ENCODE results near the gene GLDC.

The GLDC gene

DNA sequence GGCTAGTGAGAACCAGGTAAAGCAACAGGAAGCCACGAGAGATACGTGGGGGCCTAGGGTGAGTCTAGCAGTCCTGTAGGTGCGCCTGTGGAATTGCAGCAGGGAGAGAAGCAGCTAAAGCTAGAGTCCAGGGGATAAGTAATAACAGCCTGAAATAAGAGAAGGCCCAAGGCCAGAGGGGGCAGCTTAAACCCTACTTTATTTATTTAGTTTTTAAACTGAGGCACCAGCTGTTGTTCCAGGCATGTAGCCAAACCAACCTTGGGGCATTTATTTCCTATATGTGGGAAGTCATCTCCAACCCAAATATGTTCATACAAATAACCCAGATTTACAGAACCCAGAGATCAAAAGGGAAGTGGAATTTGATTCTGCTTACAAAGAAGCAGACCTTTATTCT lies 93.5 kb downstream of the GLDC start:
- no peaks in the 10 kb centered on the region for H3K79me2 ChIP-seq (ENCODE audit: insufficient read depth, low read length)
- no peak for TF ChIP-seq EZH2 (IDR thresholded peaks at IDR 0.05; ENCODE audit: borderline replicate concordance, low read depth, low read length, severe bottlenecking)
- TF ChIP-seq, protein P1, sequence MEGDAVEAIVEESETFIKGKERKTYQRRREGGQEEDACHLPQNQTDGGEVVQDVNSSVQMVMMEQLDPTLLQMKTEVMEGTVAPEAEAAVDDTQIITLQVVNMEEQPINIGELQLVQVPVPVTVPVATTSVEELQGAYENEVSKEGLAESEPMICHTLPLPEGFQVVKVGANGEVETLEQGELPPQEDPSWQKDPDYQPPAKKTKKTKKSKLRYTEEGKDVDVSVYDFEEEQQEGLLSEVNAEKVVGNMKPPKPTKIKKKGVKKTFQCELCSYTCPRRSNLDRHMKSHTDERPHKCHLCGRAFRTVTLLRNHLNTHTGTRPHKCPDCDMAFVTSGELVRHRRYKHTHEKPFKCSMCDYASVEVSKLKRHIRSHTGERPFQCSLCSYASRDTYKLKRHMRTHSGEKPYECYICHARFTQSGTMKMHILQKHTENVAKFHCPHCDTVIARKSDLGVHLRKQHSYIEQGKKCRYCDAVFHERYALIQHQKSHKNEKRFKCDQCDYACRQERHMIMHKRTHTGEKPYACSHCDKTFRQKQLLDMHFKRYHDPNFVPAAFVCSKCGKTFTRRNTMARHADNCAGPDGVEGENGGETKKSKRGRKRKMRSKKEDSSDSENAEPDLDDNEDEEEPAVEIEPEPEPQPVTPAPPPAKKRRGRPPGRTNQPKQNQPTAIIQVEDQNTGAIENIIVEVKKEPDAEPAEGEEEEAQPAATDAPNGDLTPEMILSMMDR (IDR thresholded peaks at IDR 0.05; ENCODE audit: borderline replicate concordance, extremely low read depth, low read length, poor library complexity, severe bottlenecking), result no peak
- no peak overlapping the region for H3K4me3 ChIP-seq (ENCODE audit: low read depth in 1 of 2, low read length in 2 of 2)
- no peaks in the 10 kb centered on the region for H3K36me3 ChIP-seq (ENCODE audit: insufficient read depth, low read length)
- H3K27me3 ChIP-seq (ENCODE audit: insufficient read depth, low read length, poor library complexity), result no peaks in the 10 kb centered on the region
- no peaks in the 10 kb centered on the region for H3K4me1 ChIP-seq (ENCODE audit: insufficient read depth, low read length)
- no peaks in the 10 kb centered on the region for H4K20me1 ChIP-seq (ENCODE audit: insufficient read depth, low read length)
- no peak overlapping the region for H2AFZ ChIP-seq (ENCODE audit: low read depth, low read length)
- no peak overlapping the region for H3K4me2 ChIP-seq (ENCODE audit: insufficient read depth, low read length)
- no peak overlapping the region for H3K9ac ChIP-seq (ENCODE audit: low read depth, low read length)
- H3K27ac ChIP-seq (ENCODE audit: low read length), result no peak overlapping the region
- ATAC-seq (ENCODE audit: insufficient read depth, low read depth) (no peak), DNase-seq (no peak)
- no peaks in the 10 kb centered on the region for H3K9me3 ChIP-seq (ENCODE audit: insufficient read depth, low read length, severe bottlenecking)

DNA sequence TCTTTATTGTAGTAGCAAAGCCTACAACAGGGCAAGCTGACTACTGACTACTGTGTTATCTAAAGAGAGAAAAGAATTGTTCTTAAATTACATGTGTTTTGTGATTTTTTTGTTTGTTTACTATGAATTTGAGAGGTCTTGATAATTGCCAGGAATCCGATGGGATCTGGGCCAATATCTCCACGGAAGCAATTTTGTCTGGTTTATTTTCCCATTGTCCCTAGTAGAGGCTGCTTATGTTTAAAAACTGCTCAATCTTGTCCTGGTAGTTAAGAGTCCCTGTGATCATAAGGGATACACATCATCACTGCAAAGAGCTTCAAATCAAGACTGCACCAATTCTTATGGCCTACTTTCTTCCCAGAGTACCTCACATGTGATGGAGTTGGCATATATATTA lies 94.4 kb downstream of the GLDC start:
- Histone ChIP-seq H3K79me2 (ENCODE audit: insufficient read depth, low read length) (no peaks in the 10 kb centered on the region), H3K4me2 (ENCODE audit: insufficient read depth, low read length) (no peak overlapping the region), H3K36me3 (ENCODE audit: insufficient read depth, low read length) (no peaks in the 10 kb centered on the region), H3K27ac (ENCODE audit: low read length) (no peak overlapping the region), H2AFZ (ENCODE audit: low read depth, low read length) (no peak overlapping the region), H4K20me1 (ENCODE audit: insufficient read depth, low read length) (no peaks in the 10 kb centered on the region), H3K27me3 (ENCODE audit: insufficient read depth, low read length, poor library complexity) (no peaks in the 10 kb centered on the region), H3K4me1 (ENCODE audit: insufficient read depth, low read length) (no peaks in the 10 kb centered on the region), H3K4me3 (ENCODE audit: low read depth in 1 of 2, low read length in 2 of 2) (no peak overlapping the region), H3K9me3 (ENCODE audit: insufficient read depth, low read length, severe bottlenecking) (no peaks in the 10 kb centered on the region), H3K9ac (ENCODE audit: low read depth, low read length) (no peak overlapping the region)
- DNase-seq, result no peak
- no peak for TF ChIP-seq EZH2 (IDR thresholded peaks at IDR 0.05; ENCODE audit: borderline replicate concordance, low read depth, low read length, severe bottlenecking)
- TF ChIP-seq, protein P1 (IDR thresholded peaks at IDR 0.05; ENCODE audit: borderline replicate concordance, extremely low read depth, low read length, poor library complexity, severe bottlenecking), result no peak
- ATAC-seq (ENCODE audit: insufficient read depth, low read depth), result no peak

DNA sequence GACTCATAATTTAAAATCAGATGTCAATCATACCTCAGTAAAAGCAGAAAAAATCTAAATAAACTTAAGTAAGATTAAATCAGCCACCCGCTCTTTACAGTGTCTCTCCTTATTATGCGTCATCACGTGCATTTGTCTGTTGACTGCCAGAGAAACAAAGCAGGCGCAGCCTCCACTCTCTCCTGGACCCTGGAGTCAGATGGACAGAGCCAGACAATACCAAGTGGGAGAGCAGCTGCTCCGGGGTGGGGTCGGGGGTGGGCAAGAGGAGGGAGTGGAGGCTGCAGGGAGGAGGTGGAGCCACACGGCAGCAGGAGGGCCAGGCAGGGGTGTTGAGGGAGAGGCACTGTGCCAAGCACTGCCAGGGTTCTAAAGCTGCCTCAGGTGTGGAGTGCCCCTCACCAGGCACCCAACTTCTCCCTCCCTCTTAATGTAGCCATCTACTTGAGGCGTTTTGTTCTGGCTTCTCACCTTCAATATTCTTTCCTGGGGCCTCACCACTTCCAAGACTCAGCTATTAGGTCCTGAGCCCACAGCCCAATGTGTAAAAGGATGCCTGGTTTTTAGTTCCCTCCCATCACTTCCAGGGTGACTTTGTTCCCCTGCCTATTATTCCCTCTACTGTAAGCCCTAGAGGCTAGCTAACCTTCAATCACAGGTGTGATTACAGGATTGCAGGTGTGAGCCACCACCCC lies 96.3 kb downstream of the GLDC start:
- DNase-seq (no peak), ATAC-seq (ENCODE audit: insufficient read depth, low read depth) (no peak)
- Histone ChIP-seq H3K27ac (ENCODE audit: low read length) (no peak overlapping the region), H3K9ac (ENCODE audit: low read depth, low read length) (no peak overlapping the region), H3K79me2 (ENCODE audit: insufficient read depth, low read length) (no peaks in the 10 kb centered on the region), H4K20me1 (ENCODE audit: insufficient read depth, low read length) (no peaks in the 10 kb centered on the region), H3K4me3 (ENCODE audit: low read depth in 1 of 2, low read length in 2 of 2) (no peak overlapping the region), H3K4me2 (ENCODE audit: insufficient read depth, low read length) (no peak overlapping the region), H3K4me1 (ENCODE audit: insufficient read depth, low read length) (no peaks in the 10 kb centered on the region), H2AFZ (ENCODE audit: low read depth, low read length) (no peak overlapping the region), H3K27me3 (ENCODE audit: insufficient read depth, low read length, poor library complexity) (no peaks in the 10 kb centered on the region), H3K36me3 (ENCODE audit: insufficient read depth, low read length) (no peaks in the 10 kb centered on the region), H3K9me3 (ENCODE audit: insufficient read depth, low read length, severe bottlenecking) (no peaks in the 10 kb centered on the region)
- no peak for TF ChIP-seq EZH2 (IDR thresholded peaks at IDR 0.05; ENCODE audit: borderline replicate concordance, low read depth, low read length, severe bottlenecking)
- TF ChIP-seq, protein P1 (IDR thresholded peaks at IDR 0.05; ENCODE audit: borderline replicate concordance, extremely low read depth, low read length, poor library complexity, severe bottlenecking), result no peak
